HG03469 (cell line): ENCODE data around the gene NUFIP2.
"Not testable (repeated sequence)": the region's sequence is repeated elsewhere in the genome, so short reads cannot be mapped to it uniquely, and the experiment has no call there.

Experiments used
- ATAC-seq: cut with Tn5 transposase; IDR thresholded peaks from one replicate; pipeline ENCODE4 v1.9.1; 2021; ENCODE audit warnings: mild to moderate bottlenecking, moderate library complexity, moderate number of reproducible peaks; ENCODE audit not compliant: unreplicated experiment

Gene NUFIP2

GRCh38 chr17:29293890-29294579, at the start of gene NUFIP2:
TSS of gene NUFIP2 (minus strand) at chr17:29294148. CDS start at chr17:29294059, 89 bp downstream.
- peak; percentile 45 for ATAC-seq

DNA sequence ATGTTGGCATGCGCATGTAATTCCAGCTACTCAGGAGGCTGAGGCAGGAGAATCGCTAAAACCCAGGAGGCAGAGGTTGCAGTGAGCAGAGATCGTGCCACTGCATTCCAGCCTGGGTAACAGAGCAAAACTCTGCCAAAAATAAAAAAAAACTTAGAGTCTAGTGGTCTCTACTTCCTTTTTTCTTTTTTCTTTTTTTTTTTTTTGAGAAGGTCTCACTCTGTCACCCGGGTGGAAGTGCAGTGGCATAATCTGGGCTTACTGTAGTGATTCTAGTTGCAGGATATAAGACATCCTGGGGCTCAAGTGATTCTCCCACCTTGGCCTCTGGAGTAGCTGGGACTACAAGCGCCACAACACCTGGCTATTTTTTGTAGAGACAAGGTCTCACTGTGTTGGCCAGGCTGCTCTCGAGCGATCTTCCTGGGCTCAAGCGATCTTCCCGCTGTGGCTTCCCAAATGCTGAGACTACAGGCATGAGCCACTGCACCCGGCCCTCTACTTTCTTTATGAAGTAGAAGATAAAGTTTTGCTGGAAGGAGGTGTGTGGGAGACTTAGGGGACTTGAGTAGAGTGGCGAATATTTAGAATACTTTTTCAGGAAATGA, 48.3 kb upstream of the NUFIP2 start:
- ATAC-seq = no peak

- ATAC-seq = no peak
These were observed 47.8 kb upstream of the NUFIP2 start for GRCh38 chr17:29341726-29342125.

DNA sequence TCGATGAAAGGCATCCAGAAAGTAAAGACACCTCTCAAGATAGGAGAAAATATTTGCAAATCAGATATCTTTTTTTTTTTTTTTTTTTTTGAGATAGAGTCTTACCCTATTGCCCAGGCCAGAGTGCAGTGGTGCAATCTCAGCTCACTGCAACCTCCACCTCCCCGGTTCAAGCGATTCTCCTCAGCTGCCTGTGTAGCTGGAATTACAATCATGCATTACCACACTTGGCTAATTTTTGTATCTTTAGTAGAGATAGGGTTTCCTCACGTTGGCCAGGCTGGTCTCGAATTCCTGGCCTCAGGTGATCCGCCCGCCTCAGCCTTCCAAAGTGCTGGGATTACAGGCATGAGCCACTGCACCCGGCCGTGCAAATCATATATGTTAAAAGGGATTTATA, 45.1 kb upstream of the NUFIP2 start:
- ATAC-seq = not testable (repeated sequence)

DNA sequence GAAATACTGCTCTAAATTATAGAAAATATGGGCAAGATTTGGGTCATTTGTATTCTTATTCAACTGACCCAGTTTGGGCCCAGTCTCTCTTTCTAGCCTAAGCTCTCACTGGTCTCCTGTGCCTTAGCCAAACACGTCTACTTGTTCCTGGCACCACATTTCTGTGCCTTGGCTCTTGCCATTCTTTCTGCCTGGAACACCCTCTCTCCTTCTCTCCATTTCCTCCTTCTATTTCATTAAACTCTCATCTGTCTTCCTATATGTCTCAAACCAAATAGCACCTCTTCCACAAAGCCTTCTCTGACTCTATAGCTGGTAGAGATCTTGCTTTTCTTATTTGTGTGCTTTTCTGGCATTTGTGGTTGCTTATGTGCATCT, 37.7 kb upstream of the NUFIP2 start:
- no peak for ATAC-seq

DNA sequence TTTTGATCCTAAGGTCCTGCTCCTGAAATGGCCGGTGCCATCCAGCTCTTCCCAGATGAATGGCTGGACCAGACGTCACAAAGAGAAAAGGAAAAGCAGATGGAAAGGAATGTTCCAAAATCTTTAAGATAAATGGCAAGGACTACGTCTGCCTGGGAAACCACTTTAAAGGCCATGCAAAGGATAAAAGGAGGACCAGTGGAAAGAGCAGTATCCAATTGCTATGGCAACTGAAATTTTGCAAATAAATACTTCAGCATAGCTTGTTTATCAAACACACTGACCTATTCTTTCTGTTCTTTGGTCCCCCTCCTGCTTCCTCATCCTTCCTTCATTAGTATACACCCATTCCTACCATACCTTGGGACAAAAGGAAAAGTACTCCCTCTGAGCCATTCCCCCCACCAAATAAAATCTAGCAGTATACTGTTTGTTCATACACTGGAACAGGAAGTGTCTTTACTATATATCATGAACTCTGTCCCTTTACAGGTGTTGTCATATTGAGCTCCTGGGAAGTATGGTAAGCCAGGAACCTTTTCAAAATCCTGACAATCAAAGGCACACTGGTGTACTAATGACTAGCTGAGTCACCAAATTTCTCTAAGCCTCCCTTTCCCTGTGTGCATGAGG, 37.2 kb upstream of the NUFIP2 start:
- no peak for ATAC-seq

GRCh38 chr17:29327412-29327811, 33.5 kb upstream of the NUFIP2 start:
- no peak for ATAC-seq

GRCh38 chr17:29326023-29326813, 32.3 kb upstream of the NUFIP2 start:
- ATAC-seq = no peak

- ATAC-seq = no peak
These were observed 28.4 kb upstream of the NUFIP2 start for GRCh38 chr17:29322363-29322762.

- no peak for ATAC-seq
These were observed 9.4 kb upstream of the NUFIP2 start for GRCh38 chr17:29303386-29303785.

DNA sequence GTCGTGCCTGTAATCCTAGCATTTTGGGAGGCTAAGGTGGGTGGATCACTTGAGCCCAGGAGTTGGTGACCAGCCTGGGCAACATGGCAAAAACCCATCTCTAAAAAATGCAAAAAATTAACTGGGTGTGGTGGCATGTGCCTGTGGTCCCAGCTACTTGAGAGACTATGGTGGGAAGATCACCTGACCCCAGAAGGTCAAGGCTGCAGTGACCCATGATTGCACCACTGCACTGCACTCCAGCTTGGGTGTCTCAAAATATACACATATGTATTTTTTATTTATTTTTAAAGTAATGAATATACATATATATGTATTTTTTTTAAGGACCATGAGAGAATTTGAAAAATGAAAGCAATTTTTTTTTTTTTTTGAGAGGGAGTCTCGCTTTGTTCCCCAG, 5.1 kb upstream of the NUFIP2 start:
- ATAC-seq = no peak

DNA sequence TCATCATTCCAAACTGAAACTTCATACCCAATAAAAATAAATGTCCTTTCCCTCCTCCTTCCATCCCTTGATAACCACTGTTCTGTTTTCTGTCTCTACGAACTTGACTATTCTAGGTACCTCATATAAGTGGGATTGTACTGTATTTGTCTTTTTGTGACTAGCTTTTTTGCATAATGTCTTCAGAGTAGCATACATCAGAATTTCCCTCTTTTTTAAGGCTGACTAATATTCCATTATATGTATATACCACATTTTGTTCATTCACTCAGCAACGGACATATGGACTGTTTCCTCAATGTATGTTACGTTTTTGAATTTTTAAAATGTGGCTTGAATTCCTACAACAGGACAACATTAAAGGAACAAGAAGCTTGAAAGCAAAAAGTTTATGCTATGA, 1.5 kb upstream of the NUFIP2 start:
- no peak for ATAC-seq

- ATAC-seq = no peak
These were observed 592 bp upstream of the NUFIP2 start for GRCh38 chr17:29294580-29294900.

- no peak for ATAC-seq
These were observed 707 bp downstream of the NUFIP2 start for GRCh38 chr17:29292992-29293889.

DNA sequence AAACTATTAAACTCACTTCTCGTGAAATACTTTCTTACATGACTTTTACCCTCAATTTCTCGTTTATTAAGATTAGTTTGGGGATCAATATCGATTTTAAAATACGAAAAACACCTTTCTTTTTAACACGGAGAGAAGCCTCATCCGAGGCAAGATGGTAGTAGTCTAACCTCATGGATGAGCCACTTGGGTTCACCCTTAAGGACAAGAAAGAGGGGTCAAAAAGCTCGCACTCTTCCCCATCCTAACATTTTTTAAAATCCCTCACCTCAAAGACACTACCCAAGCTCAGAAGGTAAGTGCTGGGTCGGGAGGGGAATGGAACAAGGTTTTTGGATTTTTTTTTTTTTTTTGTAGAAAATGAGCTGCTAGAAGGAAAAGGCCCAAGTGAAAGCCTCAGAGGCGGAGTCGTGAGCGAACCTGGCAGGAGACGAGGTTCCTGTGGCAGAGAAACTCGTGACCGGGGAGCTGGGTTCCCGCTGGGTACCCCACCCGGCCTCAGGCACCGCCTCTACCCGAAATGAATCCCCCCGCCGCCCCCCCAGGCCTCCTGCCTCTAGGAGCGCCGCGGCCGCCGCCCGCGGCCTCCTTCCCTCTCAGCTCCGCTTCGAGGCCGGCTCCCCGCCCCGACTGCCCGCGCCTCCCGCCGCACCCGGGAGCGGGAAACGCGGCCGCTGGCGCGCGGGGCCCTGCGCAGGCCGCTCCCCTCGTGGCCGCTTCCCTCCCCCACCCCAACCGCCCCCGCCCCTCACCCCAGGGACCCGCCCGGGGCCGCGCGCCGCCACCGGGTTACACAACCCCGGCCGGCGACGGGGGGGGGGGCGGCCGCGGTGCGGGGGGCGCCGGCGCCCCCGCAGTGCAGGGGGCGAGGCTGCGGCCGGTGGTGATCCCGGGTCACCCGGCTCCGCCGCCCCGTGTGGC, 1.6 kb downstream of the NUFIP2 start:
- ATAC-seq = no peak

GRCh38 chr17:29291163-29291752, 2.7 kb downstream of the NUFIP2 start:
- ATAC-seq = no peak

- no peak for ATAC-seq
These were observed 4.1 kb downstream of the NUFIP2 start for GRCh38 chr17:29289852-29290251.

GRCh38 chr17:29283961-29284360, 10.0 kb downstream of the NUFIP2 start:
- ATAC-seq = no peak

DNA sequence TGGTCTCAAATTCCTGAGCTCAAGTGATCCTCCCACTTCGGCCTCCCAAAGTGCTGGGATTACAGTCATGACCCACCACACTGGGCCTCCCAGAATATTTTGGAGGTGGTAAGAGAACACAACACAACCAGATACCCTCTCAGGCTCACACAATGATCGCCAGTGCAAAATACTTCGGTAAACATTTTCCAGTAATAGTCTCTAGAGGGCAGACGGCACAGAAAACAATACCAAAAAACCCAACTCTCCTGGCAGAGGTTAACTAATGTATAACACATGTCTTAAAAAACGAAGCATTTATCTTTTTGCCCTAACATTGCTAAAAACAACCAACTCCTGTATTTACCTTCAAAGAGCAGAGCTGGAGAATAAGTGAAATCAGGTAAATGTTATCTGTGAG, 10.5 kb downstream of the NUFIP2 start:
- ATAC-seq = no peak
